Midbrain (tissue), 1 donor: ENCODE results near the gene AFG1L.

ENCODE experiments used
- DNase-seq: peaks from one replicate; lab custom pipeline; 2025; lab: John Stamatoyannopoulos, UW

The AFG1L gene

GRCh38 chr6:108453601-108454185, 158.8 kb downstream of the AFG1L start:
- DNase-seq, result no peak

- no peak for DNase-seq
Measured at GRCh38 chr6:108454356-108454755, 159.5 kb downstream of the AFG1L start.

- no peak for DNase-seq
Measured at GRCh38 chr6:108455688-108456087, 160.8 kb downstream of the AFG1L start.

GRCh38 chr6:108463784-108464183, 168.9 kb downstream of the AFG1L start:
- no peak for DNase-seq

- DNase-seq, result no peak
Measured at GRCh38 chr6:108464418-108465097, 169.7 kb downstream of the AFG1L start.

- DNase-seq, result no peak
Measured at GRCh38 chr6:108465098-108465495, 170.2 kb downstream of the AFG1L start.

- no peak for DNase-seq
Measured at GRCh38 chr6:108468346-108468745, 173.5 kb downstream of the AFG1L start.

GRCh38 chr6:108469316-108469715, 174.5 kb downstream of the AFG1L start:
- DNase-seq, result no peak

- no peak for DNase-seq
Measured at GRCh38 chr6:108473197-108473596, 178.3 kb downstream of the AFG1L start.

GRCh38 chr6:108476376-108476775, 181.5 kb downstream of the AFG1L start:
- no peak for DNase-seq

GRCh38 chr6:108476847-108477430, 182.1 kb downstream of the AFG1L start:
- DNase-seq, result no peak

- no peak for DNase-seq
Measured at GRCh38 chr6:108482559-108482958, 187.7 kb downstream of the AFG1L start.

- no peak for DNase-seq
Measured at GRCh38 chr6:108484016-108484415, 189.2 kb downstream of the AFG1L start.

- no peak for DNase-seq
Measured at GRCh38 chr6:108489699-108490098, 194.8 kb downstream of the AFG1L start.

GRCh38 chr6:108492131-108492766, 197.4 kb downstream of the AFG1L start:
- DNase-seq, result peak; percentile 50

- no peak for DNase-seq
Measured at GRCh38 chr6:108494434-108494833, 199.6 kb downstream of the AFG1L start.

- no peak for DNase-seq
Measured at GRCh38 chr6:108497883-108498282, 203.0 kb downstream of the AFG1L start.

- DNase-seq, result no peak
Measured at GRCh38 chr6:108501559-108501958, 206.7 kb downstream of the AFG1L start.

- no peak for DNase-seq
Measured at GRCh38 chr6:108502832-108503231, 208.0 kb downstream of the AFG1L start.

GRCh38 chr6:108507316-108507715, 212.5 kb downstream of the AFG1L start:
- no peak for DNase-seq

GRCh38 chr6:108510461-108511319, 215.8 kb downstream of the AFG1L start:
- DNase-seq, result no peak
